Right atrium auricular region (tissue), 2 donors: ENCODE results near the gene USH2A. TPM values are rescaled to one million over a fixed set of nuclear protein-coding genes. Genes with fewer than 3 reads are reported as not detected.

Experiments
- DNase-seq: peaks from one replicate; pipeline ENCODE4 v3.0.0-alpha.2; 2019; ENCODE audit warnings: low spot score
- H3K27ac ChIP-seq, 2 donors: fragments of 200-600 bp; sonication (generic); 1 replicate in 1 of 2; 2 replicates in 1 of 2; pipeline ENCODE4 v1.5.1; 2016 to 2019
- H3K27me3 ChIP-seq, 2 donors: fragments of 200-600 bp; sonication (generic); one replicate each; pipeline versions ENCODE4 v1.5.1 to v1.6.0; 2017 to 2019
- H3K36me3 ChIP-seq: fragments of 200-600 bp; sonication (generic); one replicate; pipeline ENCODE4 v1.5.1; 2016
- H3K4me1 ChIP-seq, 2 donors: fragments of 200-600 bp; sonication (generic); one replicate each; pipeline versions ENCODE4 v1.5.1 to v1.6.0; 2017 to 2019
- H3K4me3 ChIP-seq, 2 donors: fragments of 200-600 bp; sonication (generic); 1 replicate in 1 of 2; 2 replicates in 1 of 2; pipeline ENCODE4 v1.5.1; 2017 to 2019; ENCODE audit warnings: mild to moderate bottlenecking in 1 of 2, moderate library complexity in 1 of 2
- H3K9me3 ChIP-seq, 2 donors: fragments of 200-600 bp; sonication (generic); one replicate each; pipeline ENCODE4 v1.5.1; 2019
- CTCF ChIP-seq, 2 donors: fragments of 200-600 bp; sonication (generic); IDR thresholded peaks; one replicate each; pipeline ENCODE4 v1.5.1; 2019; ENCODE audit warnings: antibody characterized with exemption in 2 of 2
- total RNA-seq, 2 donors: library from RNA; depleted of rRNA; stranded (reverse); fragments of >200 nt; gene quantifications; one replicate each; pipeline ENCODE4 v1.1.0, GENCODE V29; 2016

USH2A gene
- total RNA-seq, 2 donors from 2014 or later, result 2.4 to 5.6 TPM

- no peak for DNase-seq
- Histone ChIP-seq H3K27ac (no peak overlapping the region), H3K4me1 (no peaks in the 10 kb centered on the region), H3K27me3 (no peaks in the 10 kb centered on the region), H3K9me3 (no peaks in the 10 kb centered on the region), H3K36me3 (no peaks in the 10 kb centered on the region), H3K4me3 (no peak overlapping the region)
- no peak for TF ChIP-seq CTCF (IDR thresholded peaks at IDR 0.05)
These were observed 500.0 kb downstream of the USH2A start for GRCh38 chr1:215923129-215923824.

- Histone ChIP-seq H3K9me3 (no peaks in the 10 kb centered on the region), H3K4me1 (no peaks in the 10 kb centered on the region), H3K27me3 (no peaks in the 10 kb centered on the region), H3K27ac (no peak overlapping the region), H3K4me3 (no peak overlapping the region), H3K36me3 (no peaks in the 10 kb centered on the region)
- TF ChIP-seq CTCF (IDR thresholded peaks at IDR 0.05), result no peak
- no peak for DNase-seq
These were observed 511.8 kb downstream of the USH2A start for GRCh38 chr1:215911406-215911968.

- TF ChIP-seq CTCF (IDR thresholded peaks at IDR 0.05), result no peak
- Histone ChIP-seq H3K9me3 (no peaks in the 10 kb centered on the region), H3K36me3 (no peaks in the 10 kb centered on the region), H3K27me3 (no peaks in the 10 kb centered on the region), H3K4me1 (no peaks in the 10 kb centered on the region), H3K27ac (no peak overlapping the region), H3K4me3 (no peak overlapping the region)
- no peak for DNase-seq
These were observed 517.6 kb downstream of the USH2A start for GRCh38 chr1:215905493-215906115.

GRCh38 chr1:215900684-215901083 lies 522.6 kb downstream of the USH2A start:
- DNase-seq, result no peak
- Histone ChIP-seq H3K36me3 (no peaks in the 10 kb centered on the region), H3K9me3 (no peaks in the 10 kb centered on the region), H3K27me3 (no peaks in the 10 kb centered on the region), H3K4me1 (no peaks in the 10 kb centered on the region), H3K27ac (no peak overlapping the region), H3K4me3 (no peak overlapping the region)
- no peak for TF ChIP-seq CTCF (IDR thresholded peaks at IDR 0.05)

- H3K27ac ChIP-seq, result no peak overlapping the region
- DNase-seq, result no peak
- no peak overlapping the region for H3K4me3 ChIP-seq
- TF ChIP-seq CTCF (IDR thresholded peaks at IDR 0.05), result no peak
- no peaks in the 10 kb centered on the region for H3K9me3 ChIP-seq
- no peaks in the 10 kb centered on the region for H3K36me3 ChIP-seq
- H3K4me1 ChIP-seq, result no peaks in the 10 kb centered on the region
- H3K27me3 ChIP-seq, result no peaks in the 10 kb centered on the region
These were observed 523.3 kb downstream of the USH2A start for GRCh38 chr1:215899901-215900300.
